PC-9 (cell line): ENCODE measurements around the gene CDH24. TPM values are rescaled to one million over a fixed set of nuclear protein-coding genes. Genes with fewer than 3 reads are reported as not detected.

Experiments
- BruUV-seq: library from RNA; stranded (reverse); fragments of 400-500 nt; replicated peaks from 2 replicates; lab custom pipeline; 2021; lab: Mats Ljungman, UMichigan
- CTCF ChIA-PET: fragments of 300-600 bp; sonication (Branson Sonifier 250); formaldehyde crosslinking; loops from one replicate; lab custom pipeline; 2022; ENCODE audit warnings: antibody characterized with exemption; lab: Charles Lee
- POLR2A ChIA-PET: fragments of 300-600 bp; sonication (Branson Sonifier 250); formaldehyde crosslinking; loops from one replicate; lab custom pipeline; 2022; ENCODE audit warnings: antibody characterized with exemption; ENCODE audit not compliant: unreplicated experiment; lab: Charles Lee
- DNase-seq, 2 experiments: peaks; one replicate each; pipeline versions ENCODE4 v3.0.0 to v3.0.0-alpha.2; 2015 to 2022; ENCODE audit warnings: mixed read lengths in 1 of 2
- H2AFZ ChIP-seq: fragments of 200-600 bp; sonication (generic); 2 replicates; pipeline ENCODE4 v1.8.1; 2017; ENCODE audit warnings: antibody characterized with exemption
- H3F3A ChIP-seq: fragments of 200-600 bp; sonication (generic); 2 replicates; pipeline ENCODE4 v1.8.1; 2017; ENCODE audit warnings: antibody characterized with exemption, mild to moderate bottlenecking, low read depth; ENCODE audit not compliant: insufficient read depth
- H3K27ac ChIP-seq: fragments of 200-600 bp; sonication (generic); 2 replicates; pipeline ENCODE4 v1.6.1; 2016; ENCODE audit warnings: mixed run types
- H3K27me3 ChIP-seq: fragments of 200-600 bp; sonication (generic); 2 replicates; pipeline ENCODE4 v1.6.1; 2016; ENCODE audit warnings: low read depth, mixed run types; ENCODE audit not compliant: insufficient read depth
- H3K36me3 ChIP-seq: fragments of 200-600 bp; sonication (generic); 2 replicates; pipeline ENCODE4 v1.6.1; 2016; ENCODE audit warnings: low read depth, mixed run types
- H3K4me1 ChIP-seq: fragments of 200-600 bp; sonication (generic); replicated peaks from 2 replicates; pipeline ENCODE4 v1.6.1; 2016; ENCODE audit warnings: mixed run types; ENCODE audit not compliant: insufficient read depth
- H3K4me2 ChIP-seq: fragments of 200-600 bp; sonication (generic); 2 replicates; pipeline ENCODE4 v1.6.1; 2017; ENCODE audit warnings: mixed run types
- H3K4me3 ChIP-seq: fragments of 200-600 bp; sonication (generic); 2 replicates; pipeline ENCODE4 v1.6.1; 2016; ENCODE audit warnings: mixed run types
- H3K79me2 ChIP-seq: fragments of 200-600 bp; sonication (generic); 2 replicates; pipeline ENCODE4 v1.6.1; 2017; ENCODE audit warnings: low read depth, mixed run types
- H3K9me2 ChIP-seq: fragments of 200-600 bp; sonication (generic); 2 replicates; pipeline ENCODE4 v1.8.1; 2017; ENCODE audit warnings: mild to moderate bottlenecking; ENCODE audit not compliant: insufficient read depth
- H3K9me3 ChIP-seq: fragments of 200-600 bp; sonication (generic); 2 replicates; pipeline ENCODE4 v1.8.1; 2016; ENCODE audit warnings: low read depth; ENCODE audit not compliant: insufficient read depth
- H4K20me1 ChIP-seq: fragments of 200-600 bp; sonication (generic); 2 replicates; pipeline ENCODE4 v1.8.1; 2017; ENCODE audit not compliant: insufficient read depth
- EZH2 ChIP-seq: fragments of 200-600 bp; sonication (generic); IDR thresholded peaks from 2 replicates; pipeline ENCODE4 v1.8.0; 2017; ENCODE audit warnings: antibody characterized with exemption, low read depth
- intact Hi-C: fragments of 100-400 bp; cut with micrococcal nuclease; formaldehyde crosslinking; loops from one replicate; pipeline ENCODE4 v1.10.0; 2022; ENCODE audit not compliant: unreplicated experiment
- total RNA-seq: library from RNA; stranded (reverse); gene quantifications from 2 replicates; pipeline ENCODE4 v1.2.3, GENCODE V29; 2021
- TF ChIP-seq, protein P1 (sequence below): fragments of 200-600 bp; sonication (generic); conservative IDR thresholded peaks from 2 replicates; pipeline ENCODE4 v1.6.1; 2017; ENCODE audit warnings: mixed run types, antibody characterized with exemption, mild to moderate bottlenecking, moderate library complexity

The CDH24 gene
- total RNA-seq, 1 experiment from 2014 or later, result 16.4 TPM

DNA sequence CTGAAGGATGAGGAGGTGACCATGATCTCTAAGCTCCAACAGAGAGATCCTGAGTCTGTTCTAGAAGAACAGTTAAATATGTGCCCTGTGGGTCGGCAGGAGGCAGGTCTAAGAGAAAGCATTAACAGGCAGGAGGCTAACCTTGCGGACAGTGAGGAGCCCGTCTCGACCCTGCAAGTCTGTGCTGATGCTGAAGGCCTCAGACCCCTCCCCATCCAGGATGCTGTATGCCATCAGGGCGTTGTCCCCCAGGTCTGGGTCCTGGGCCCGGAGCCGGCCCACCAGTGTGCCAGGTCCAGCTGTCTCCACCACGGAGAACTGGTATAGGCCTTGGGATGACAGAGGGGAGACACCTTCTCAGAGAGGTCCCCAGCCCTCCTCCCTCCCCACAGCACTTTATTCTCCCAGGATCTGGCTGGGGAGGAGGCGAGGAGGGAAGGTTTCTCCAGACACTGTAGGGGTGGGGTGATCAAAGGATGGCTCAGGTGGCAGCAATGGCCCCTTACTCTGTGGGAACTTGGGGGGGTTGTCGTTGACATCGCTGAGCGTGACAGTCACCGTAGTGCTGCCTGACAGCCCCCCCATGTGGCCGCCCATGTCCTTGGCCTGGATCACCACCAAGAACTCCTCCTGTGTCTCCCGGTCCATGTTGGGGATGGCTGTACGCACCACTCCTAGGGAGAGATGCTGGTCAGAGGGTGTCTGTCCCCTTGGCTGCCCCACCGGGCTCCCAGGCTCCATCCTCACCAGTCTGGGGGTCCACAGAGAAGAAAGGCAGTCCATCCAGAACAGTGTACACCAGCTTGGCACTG lies 3.1 kb downstream of the CDH24 start:
- CTCF ChIA-PET, result interaction anchor here (0.6 to 0.8 kb wide), 3 partner anchors 68 to 1060 kb away, joined by 3 to 6 read pairs (median 3); partner anchors contain the start of genes DCAF11 and NRL
- H3K79me2 ChIP-seq, result no peaks in the 10 kb centered on the region
- peaks cover 8% of the 10 kb centered on the region; the same call in 1 of the 2 replicates for H3K4me1 ChIP-seq
- TF ChIP-seq EZH2, result no peak
- TF ChIP-seq, protein P1, sequence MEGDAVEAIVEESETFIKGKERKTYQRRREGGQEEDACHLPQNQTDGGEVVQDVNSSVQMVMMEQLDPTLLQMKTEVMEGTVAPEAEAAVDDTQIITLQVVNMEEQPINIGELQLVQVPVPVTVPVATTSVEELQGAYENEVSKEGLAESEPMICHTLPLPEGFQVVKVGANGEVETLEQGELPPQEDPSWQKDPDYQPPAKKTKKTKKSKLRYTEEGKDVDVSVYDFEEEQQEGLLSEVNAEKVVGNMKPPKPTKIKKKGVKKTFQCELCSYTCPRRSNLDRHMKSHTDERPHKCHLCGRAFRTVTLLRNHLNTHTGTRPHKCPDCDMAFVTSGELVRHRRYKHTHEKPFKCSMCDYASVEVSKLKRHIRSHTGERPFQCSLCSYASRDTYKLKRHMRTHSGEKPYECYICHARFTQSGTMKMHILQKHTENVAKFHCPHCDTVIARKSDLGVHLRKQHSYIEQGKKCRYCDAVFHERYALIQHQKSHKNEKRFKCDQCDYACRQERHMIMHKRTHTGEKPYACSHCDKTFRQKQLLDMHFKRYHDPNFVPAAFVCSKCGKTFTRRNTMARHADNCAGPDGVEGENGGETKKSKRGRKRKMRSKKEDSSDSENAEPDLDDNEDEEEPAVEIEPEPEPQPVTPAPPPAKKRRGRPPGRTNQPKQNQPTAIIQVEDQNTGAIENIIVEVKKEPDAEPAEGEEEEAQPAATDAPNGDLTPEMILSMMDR, result no peak
- H3F3A ChIP-seq, result peaks cover 18% of the 10 kb centered on the region
- no peak overlapping the region for H3K4me2 ChIP-seq
- H3K9me3 ChIP-seq, result no peaks in the 10 kb centered on the region
- no peaks in the 10 kb centered on the region for H4K20me1 ChIP-seq
- intact Hi-C loops, result no loop called here
- H3K36me3 ChIP-seq, result no peaks in the 10 kb centered on the region
- H3K27ac ChIP-seq, result no peak overlapping the region
- no peaks in the 10 kb centered on the region for H3K27me3 ChIP-seq
- DNase-seq, result no peak
- H3K4me3 ChIP-seq, result no peak overlapping the region
- no TSS peak for BruUV-seq
- POLR2A ChIA-PET, result no interaction called here
- no peak overlapping the region for H2AFZ ChIP-seq
- H3K9me2 ChIP-seq, result no peaks in the 10 kb centered on the region

DNA sequence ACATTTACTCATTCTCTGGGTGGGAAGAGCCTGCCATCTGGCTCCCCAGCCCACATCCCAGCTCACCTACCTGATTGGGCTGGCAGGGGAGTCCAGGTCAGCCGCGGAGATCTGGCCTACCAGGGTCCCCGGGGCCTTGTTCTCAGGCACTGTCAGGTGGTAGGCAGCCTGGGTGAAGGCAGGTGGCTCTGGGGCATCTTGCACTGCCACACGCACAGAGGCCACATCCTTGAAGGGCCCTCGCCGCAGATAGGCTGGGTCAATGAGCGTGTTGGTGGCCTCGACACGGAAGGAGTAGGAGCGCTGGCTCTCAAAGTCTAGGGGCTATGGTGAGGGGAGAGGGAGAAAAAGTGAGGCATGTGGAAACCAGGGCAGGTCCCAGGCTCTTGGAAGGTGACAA lies 3.9 kb downstream of the CDH24 start:
- Histone ChIP-seq H3K36me3 (no peaks in the 10 kb centered on the region), H3K9me2 (no peaks in the 10 kb centered on the region), H3K27me3 (no peaks in the 10 kb centered on the region), H4K20me1 (no peaks in the 10 kb centered on the region), H3K79me2 (no peaks in the 10 kb centered on the region), H3K4me3 (no peak overlapping the region), H3K4me1 (peaks cover 8% of the 10 kb centered on the region; the same call in 1 of the 2 replicates), H3K9me3 (no peaks in the 10 kb centered on the region), H3K27ac (no peak overlapping the region), H3F3A (peaks cover 11% of the 10 kb centered on the region), H2AFZ (no peak overlapping the region), H3K4me2 (no peak overlapping the region)
- BruUV-seq, result no TSS peak
- intact Hi-C loops, result no loop called here
- TF ChIP-seq EZH2, result no peak
- CTCF ChIA-PET, result interaction anchor here (0.6 kb wide), 1 partner anchor 137 kb away, joined by 3 read pairs; no protein-coding TSS in a partner anchor
- no peak for DNase-seq
- POLR2A ChIA-PET, result interaction anchor here (0.6 kb wide), 1 partner anchor 10 kb away, joined by 4 read pairs; no protein-coding TSS in a partner anchor

DNA sequence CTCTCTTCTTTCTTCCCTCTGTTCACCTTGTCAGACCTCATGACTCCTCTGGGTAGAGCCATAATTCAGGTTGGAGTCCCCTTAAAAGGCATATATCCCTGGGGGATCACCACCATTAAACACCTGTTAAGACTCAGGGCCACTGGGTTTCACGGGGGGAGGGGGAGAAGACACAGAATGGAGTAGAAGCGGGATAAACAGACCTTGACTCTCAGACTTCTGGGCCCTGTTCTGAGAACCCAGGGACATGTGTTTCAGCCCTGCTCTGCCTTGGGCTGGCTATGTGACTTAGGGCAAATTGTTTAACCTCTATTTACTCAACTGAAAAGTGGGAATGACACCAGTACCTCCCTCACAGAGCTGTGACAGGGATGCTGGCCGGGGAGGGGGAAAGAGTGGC lies 4.6 kb downstream of the CDH24 start:
- Histone ChIP-seq H3K9me3 (no peaks in the 10 kb centered on the region), H3K4me2 (no peak overlapping the region), H3K27me3 (no peaks in the 10 kb centered on the region), H3K79me2 (no peaks in the 10 kb centered on the region), H3K9me2 (no peaks in the 10 kb centered on the region), H3K27ac (no peak overlapping the region), H3K36me3 (no peaks in the 10 kb centered on the region), H3K4me3 (no peak overlapping the region), H3K4me1 (peaks cover 8% of the 10 kb centered on the region; the same call in 1 of the 2 replicates), H2AFZ (no peak overlapping the region), H3F3A (peaks cover 5% of the 10 kb centered on the region; the same call in 1 of the 2 replicates), H4K20me1 (no peaks in the 10 kb centered on the region)
- POLR2A ChIA-PET, result interaction anchor here (0.6 kb wide), 2 partner anchors 10 to 66 kb away, joined by 3 to 4 read pairs; no protein-coding TSS in a partner anchor
- DNase-seq, result no peak
- intact Hi-C loops, result no loop called here
- CTCF ChIA-PET, result no interaction called here
- TF ChIP-seq, protein P1, result no peak
- no peak for TF ChIP-seq EZH2
- BruUV-seq, result no TSS peak
